Trophoblast cell (in vitro differentiated cells and primary cell): Measurements from ENCODE around the gene LRRC10.

Source experiments
- DNase-seq, 2 donors: peaks; one replicate each; pipeline ENCODE4 v3.0.0-alpha.2; 2016
- H2AFZ ChIP-seq: 2 replicates; pipeline ENCODE4 v1.6.1; 2013; ENCODE audit warnings: low read length, moderate library complexity, mild to moderate bottlenecking; ENCODE audit not compliant: insufficient read depth, poor library complexity
- H2AK5ac ChIP-seq: 2 replicates; pipeline ENCODE4 v1.6.1; 2013; ENCODE audit warnings: mild to moderate bottlenecking, low read length
- H2BK120ac ChIP-seq: 2 replicates; pipeline ENCODE4 v1.6.1; 2013; ENCODE audit warnings: low read length, mild to moderate bottlenecking, moderate library complexity; ENCODE audit not compliant: insufficient read depth, poor library complexity
- H2BK12ac ChIP-seq: 2 replicates; pipeline ENCODE4 v1.6.1; 2013; ENCODE audit warnings: mild to moderate bottlenecking, low read length, moderate library complexity
- H2BK5ac ChIP-seq: 2 replicates; pipeline ENCODE4 v1.6.1; 2013; ENCODE audit warnings: low read length, low read depth, moderate library complexity, mild to moderate bottlenecking; ENCODE audit not compliant: poor library complexity
- H3K14ac ChIP-seq: 2 replicates; pipeline ENCODE4 v1.6.1; 2013; ENCODE audit warnings: mild to moderate bottlenecking, low read length
- H3K18ac ChIP-seq: 2 replicates; pipeline ENCODE4 v1.6.1; 2013; ENCODE audit warnings: mild to moderate bottlenecking, low read length
- H3K23ac ChIP-seq: 2 replicates; pipeline ENCODE4 v1.6.1; 2013; ENCODE audit warnings: low read length
- H3K27ac ChIP-seq: 2 replicates; pipeline ENCODE4 v1.5.1; 2013; ENCODE audit warnings: low read depth, mild to moderate bottlenecking, inconsistent platforms, low read length, moderate library complexity
- H3K27me3 ChIP-seq: 2 replicates; pipeline ENCODE4 v1.6.1; 2013; ENCODE audit warnings: inconsistent platforms, mild to moderate bottlenecking, low read length, moderate library complexity; ENCODE audit not compliant: insufficient read depth
- H3K36me3 ChIP-seq, 2 experiments: 1 replicate in 1 of 2; 2 replicates in 1 of 2; pipeline ENCODE4 v1.6.1; 2013; ENCODE audit warnings: low read length in 2 of 2, mild to moderate bottlenecking in 2 of 2, moderate library complexity in 1 of 2; ENCODE audit not compliant: insufficient read depth in 2 of 2, control insufficient read depth in 1 of 2
- H3K4ac ChIP-seq: 2 replicates; pipeline ENCODE4 v1.6.1; 2013; ENCODE audit warnings: low read depth, mild to moderate bottlenecking, low read length, moderate library complexity
- H3K4me1 ChIP-seq, 2 experiments: 1 replicate in 1 of 2; 2 replicates in 1 of 2; pipeline ENCODE4 v1.6.1; 2013; ENCODE audit warnings: low read length in 2 of 2, mild to moderate bottlenecking in 2 of 2, moderate library complexity in 1 of 2; ENCODE audit not compliant: insufficient read depth in 2 of 2, control insufficient read depth in 1 of 2
- H3K4me2 ChIP-seq: 2 replicates; pipeline ENCODE4 v1.6.1; 2013; ENCODE audit warnings: inconsistent platforms, mild to moderate bottlenecking, low read length, moderate library complexity
- H3K4me3 ChIP-seq: 2 replicates; pipeline ENCODE4 v1.5.1; 2013; ENCODE audit warnings: mild to moderate bottlenecking, low read depth, low read length, inconsistent platforms
- H3K79me1 ChIP-seq: one replicate; pipeline ENCODE4 v1.6.1; 2013; ENCODE audit warnings: low read length
- H3K79me2 ChIP-seq: 2 replicates; pipeline ENCODE4 v1.6.1; 2013; ENCODE audit warnings: low read length, mild to moderate bottlenecking; ENCODE audit not compliant: control insufficient read depth, insufficient read depth, poor library complexity
- H3K9ac ChIP-seq: 2 replicates; pipeline ENCODE4 v1.6.1; 2013; ENCODE audit warnings: mild to moderate bottlenecking, low read length
- H3K9me3 ChIP-seq: 2 replicates; pipeline ENCODE4 v1.6.1; 2013; ENCODE audit warnings: low read depth, mild to moderate bottlenecking, control low read depth, inconsistent platforms, low read length; ENCODE audit not compliant: insufficient read depth
- H4K12ac ChIP-seq: 2 replicates; pipeline ENCODE4 v1.6.1; 2013; ENCODE audit warnings: low read depth, mild to moderate bottlenecking, low read length, moderate library complexity
- H4K8ac ChIP-seq: 2 replicates; pipeline ENCODE4 v1.6.1; 2013; ENCODE audit warnings: low read depth, mild to moderate bottlenecking, low read length, moderate library complexity
- H4K91ac ChIP-seq: one replicate; pipeline ENCODE4 v1.6.1; 2013; ENCODE audit warnings: low read depth, mild to moderate bottlenecking, low read length, moderate library complexity
- WGBS: extraction: QIAGEN DNeasy Blood & Tissue Kit; methylation state at CpG from one replicate; pipeline ENCODE4 v1.1.7; 2013; ENCODE audit warnings: missing lambda C conversion rate; ENCODE audit not compliant: insufficient read length, insufficient coverage; ENCODE audit errors: extremely low coverage; 5-methylcytosine and 5-hydroxymethylcytosine counted together

Gene LRRC10

DNA sequence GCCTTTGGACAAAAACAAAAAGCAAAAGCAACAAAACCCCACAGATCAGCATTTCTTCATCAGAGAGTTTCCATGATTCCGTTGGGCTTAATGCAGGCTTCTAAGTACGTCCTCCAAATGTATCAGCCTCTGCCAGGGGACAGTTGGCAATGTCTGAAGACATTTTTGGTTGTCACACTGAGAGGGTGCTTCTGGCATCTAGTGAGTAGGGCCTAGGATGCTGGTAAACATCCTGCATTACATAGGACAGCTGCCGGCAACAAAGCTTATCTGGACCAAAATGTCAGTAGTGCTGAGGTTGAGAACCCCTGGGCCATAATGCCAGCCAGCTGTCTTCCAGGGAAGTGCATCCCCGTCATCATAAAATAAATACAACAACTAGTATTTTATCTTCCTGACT is 9.4 kb upstream of the LRRC10 start:
- Histone ChIP-seq H3K27ac (no peak overlapping the region), H4K8ac (no peak overlapping the region), H3K4me3 (no peak overlapping the region), H2AFZ (no peak overlapping the region), H2AK5ac (no peak overlapping the region), H2BK5ac (no peak overlapping the region), H3K4me1 (no peaks in the 10 kb centered on the region), H3K36me3 (no peaks in the 10 kb centered on the region), H3K9me3 (no peaks in the 10 kb centered on the region), H3K27me3 (no peaks in the 10 kb centered on the region), H3K23ac (no peak overlapping the region), H4K91ac (no peak overlapping the region), H3K14ac (no peak overlapping the region), H3K18ac (no peak overlapping the region), H3K4ac (no peak overlapping the region), H3K79me2 (no peaks in the 10 kb centered on the region), H2BK120ac (no peak overlapping the region), H2BK12ac (no peak overlapping the region), H3K4me2 (no peak overlapping the region), H4K12ac (no peak overlapping the region), H3K79me1 (no peaks in the 10 kb centered on the region), H3K9ac (no peak overlapping the region)
- DNase-seq, result no peak
- WGBS, result no CpG with 5 or more reads among the region's 4 CpGs

GRCh38 chr12:69619050-69619449 is 8.3 kb upstream of the LRRC10 start:
- H2AK5ac ChIP-seq, result no peak overlapping the region
- no peaks in the 10 kb centered on the region for H3K79me1 ChIP-seq
- H3K4me1 ChIP-seq, result no peaks in the 10 kb centered on the region
- H4K12ac ChIP-seq, result no peak overlapping the region
- H2BK120ac ChIP-seq, result no peak overlapping the region
- H2AFZ ChIP-seq, result no peak overlapping the region
- no peak overlapping the region for H3K23ac ChIP-seq
- H3K4ac ChIP-seq, result no peak overlapping the region
- no peak for DNase-seq
- no peak overlapping the region for H3K9ac ChIP-seq
- H3K36me3 ChIP-seq, result no peaks in the 10 kb centered on the region
- no peak overlapping the region for H2BK5ac ChIP-seq
- H3K27ac ChIP-seq, result no peak overlapping the region
- no peak overlapping the region for H3K14ac ChIP-seq
- H3K4me3 ChIP-seq, result no peak overlapping the region
- H3K79me2 ChIP-seq, result no peaks in the 10 kb centered on the region
- no peak overlapping the region for H4K8ac ChIP-seq
- H2BK12ac ChIP-seq, result no peak overlapping the region
- WGBS, result no CpG with 5 or more reads among the region's 6 CpGs
- no peak overlapping the region for H3K18ac ChIP-seq
- no peaks in the 10 kb centered on the region for H3K9me3 ChIP-seq
- H3K27me3 ChIP-seq, result no peaks in the 10 kb centered on the region
- no peak overlapping the region for H3K4me2 ChIP-seq
- no peak overlapping the region for H4K91ac ChIP-seq

- no peak overlapping the region for H2BK5ac ChIP-seq
- no peak overlapping the region for H2BK12ac ChIP-seq
- H2AK5ac ChIP-seq, result no peak overlapping the region
- no peaks in the 10 kb centered on the region for H3K36me3 ChIP-seq
- no peak overlapping the region for H4K12ac ChIP-seq
- H3K79me2 ChIP-seq, result no peaks in the 10 kb centered on the region
- H3K14ac ChIP-seq, result no peak overlapping the region
- no peak overlapping the region for H3K4ac ChIP-seq
- no peak overlapping the region for H3K23ac ChIP-seq
- no peaks in the 10 kb centered on the region for H3K9me3 ChIP-seq
- no peak overlapping the region for H2BK120ac ChIP-seq
- H4K91ac ChIP-seq, result no peak overlapping the region
- WGBS, result no CpG with 5 or more reads among the region's 14 CpGs
- no peaks in the 10 kb centered on the region for H3K79me1 ChIP-seq
- no peak overlapping the region for H2AFZ ChIP-seq
- no peak overlapping the region for H3K9ac ChIP-seq
- no peak for DNase-seq
- H4K8ac ChIP-seq, result no peak overlapping the region
- H3K4me2 ChIP-seq, result no peak overlapping the region
- H3K27me3 ChIP-seq, result no peaks in the 10 kb centered on the region
- H3K4me3 ChIP-seq, result no peak overlapping the region
- no peaks in the 10 kb centered on the region for H3K4me1 ChIP-seq
- no peak overlapping the region for H3K27ac ChIP-seq
- no peak overlapping the region for H3K18ac ChIP-seq
Observed at GRCh38 chr12:69616025-69616424, 5.3 kb upstream of the LRRC10 start.

DNA sequence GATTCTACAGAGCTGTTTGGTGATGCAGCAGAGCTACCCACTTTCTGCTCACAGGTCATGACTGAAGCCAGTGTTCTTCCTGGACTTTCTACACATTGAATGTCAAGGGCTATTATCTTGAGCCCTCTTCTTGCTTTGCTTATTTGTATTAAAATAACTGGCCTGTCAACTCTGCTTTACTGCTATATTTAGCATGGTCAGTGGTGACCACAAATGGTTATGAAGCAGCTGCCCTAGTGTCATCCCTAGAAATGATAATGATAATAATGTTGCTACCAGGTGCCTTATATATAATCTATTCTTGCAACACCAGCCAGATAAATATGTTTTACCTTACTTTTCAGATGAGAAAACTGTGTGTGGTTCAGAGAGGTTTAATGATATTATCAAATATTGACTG is 2.6 kb upstream of the LRRC10 start:
- no peaks in the 10 kb centered on the region for H3K36me3 ChIP-seq
- no peak overlapping the region for H3K27ac ChIP-seq
- no peak overlapping the region for H2AK5ac ChIP-seq
- no peaks in the 10 kb centered on the region for H3K4me1 ChIP-seq
- H2BK5ac ChIP-seq, result no peak overlapping the region
- H3K23ac ChIP-seq, result no peak overlapping the region
- H2AFZ ChIP-seq, result no peak overlapping the region
- no peak overlapping the region for H2BK120ac ChIP-seq
- no peak overlapping the region for H3K18ac ChIP-seq
- H3K4me2 ChIP-seq, result no peak overlapping the region
- no peak overlapping the region for H3K9ac ChIP-seq
- no peaks in the 10 kb centered on the region for H3K79me1 ChIP-seq
- H3K4me3 ChIP-seq, result no peak overlapping the region
- DNase-seq, result no peak
- no peaks in the 10 kb centered on the region for H3K27me3 ChIP-seq
- H3K9me3 ChIP-seq, result no peaks in the 10 kb centered on the region
- no peak overlapping the region for H4K8ac ChIP-seq
- H4K91ac ChIP-seq, result no peak overlapping the region
- no peak overlapping the region for H3K14ac ChIP-seq
- no peak overlapping the region for H3K4ac ChIP-seq
- H4K12ac ChIP-seq, result no peak overlapping the region
- no peaks in the 10 kb centered on the region for H3K79me2 ChIP-seq
- H2BK12ac ChIP-seq, result no peak overlapping the region

DNA sequence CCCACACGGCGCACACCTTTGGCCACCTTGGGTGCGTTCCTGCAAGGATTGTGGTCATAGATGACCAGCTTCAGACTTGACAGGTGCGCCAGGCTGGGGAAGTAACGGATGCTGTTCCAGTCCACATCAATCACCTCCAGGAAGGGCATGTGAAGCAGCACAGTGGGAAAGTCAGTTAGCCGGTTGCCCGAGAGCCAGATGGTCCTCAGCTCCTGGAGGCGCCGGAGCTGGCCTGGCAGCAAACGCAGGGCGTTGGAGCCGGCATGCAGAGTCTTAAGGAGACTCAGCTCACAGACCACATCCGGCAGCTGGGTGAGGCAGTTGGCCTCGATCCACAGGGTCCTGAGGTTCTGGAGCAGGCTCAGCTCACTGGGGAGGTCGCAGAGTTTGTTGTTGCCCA is 581 bp downstream of the LRRC10 start:
- Histone ChIP-seq H3K4me1 (no peaks in the 10 kb centered on the region), H3K79me1 (no peaks in the 10 kb centered on the region), H2BK120ac (no peak overlapping the region), H3K14ac (no peak overlapping the region), H3K79me2 (no peaks in the 10 kb centered on the region), H4K8ac (no peak overlapping the region), H3K4me3 (no peak overlapping the region), H4K91ac (no peak overlapping the region), H2AK5ac (no peak overlapping the region), H3K9ac (no peak overlapping the region), H3K27ac (no peak overlapping the region), H2BK5ac (no peak overlapping the region), H3K36me3 (no peaks in the 10 kb centered on the region), H3K4me2 (no peak overlapping the region), H3K9me3 (no peaks in the 10 kb centered on the region), H3K18ac (no peak overlapping the region), H3K27me3 (no peaks in the 10 kb centered on the region), H3K23ac (no peak overlapping the region), H3K4ac (no peak overlapping the region), H2BK12ac (no peak overlapping the region), H2AFZ (no peak overlapping the region), H4K12ac (no peak overlapping the region)
- no peak for DNase-seq
- no CpG with 5 or more reads among the region's 15 CpGs for WGBS
